Nephron (organoid): ENCODE results near the gene EZR.

Experiments
- H3K27ac Mint-ChIP-seq, 3 experiments: 2 replicates each; pipeline ENCODE4 v1.8.0; 2020; ENCODE audit warnings: mixed read lengths in 3 of 3, mild to moderate bottlenecking in 2 of 3, moderate library complexity in 1 of 3
- H3K27me3 Mint-ChIP-seq: 2 replicates; pipeline ENCODE4 v1.8.0; 2021; ENCODE audit warnings: low read depth, mild to moderate bottlenecking, moderate library complexity, mixed read lengths
- H3K36me3 Mint-ChIP-seq: 2 replicates; pipeline ENCODE4 v1.8.0; 2020; ENCODE audit warnings: low read depth, mixed read lengths
- H3K4me1 Mint-ChIP-seq: 2 replicates; pipeline ENCODE4 v1.8.0; 2020; ENCODE audit warnings: mixed read lengths
- H3K4me3 Mint-ChIP-seq, 3 experiments: 2 replicates each; pipeline ENCODE4 v1.8.0; 2020; ENCODE audit warnings: mild to moderate bottlenecking in 3 of 3, mixed read lengths in 3 of 3, moderate library complexity in 2 of 3
- H3K9me3 Mint-ChIP-seq: 2 replicates; pipeline ENCODE4 v1.8.0; 2020; ENCODE audit warnings: mixed read lengths
- CTCF ChIP-seq, 3 experiments: fragments of 200-600 bp; sonication (generic); IDR thresholded peaks; one replicate each; pipeline ENCODE4 v1.5.0; 2021; ENCODE audit warnings: antibody characterized with exemption in 3 of 3; ENCODE audit not compliant: unreplicated experiment in 3 of 3

The EZR gene

DNA sequence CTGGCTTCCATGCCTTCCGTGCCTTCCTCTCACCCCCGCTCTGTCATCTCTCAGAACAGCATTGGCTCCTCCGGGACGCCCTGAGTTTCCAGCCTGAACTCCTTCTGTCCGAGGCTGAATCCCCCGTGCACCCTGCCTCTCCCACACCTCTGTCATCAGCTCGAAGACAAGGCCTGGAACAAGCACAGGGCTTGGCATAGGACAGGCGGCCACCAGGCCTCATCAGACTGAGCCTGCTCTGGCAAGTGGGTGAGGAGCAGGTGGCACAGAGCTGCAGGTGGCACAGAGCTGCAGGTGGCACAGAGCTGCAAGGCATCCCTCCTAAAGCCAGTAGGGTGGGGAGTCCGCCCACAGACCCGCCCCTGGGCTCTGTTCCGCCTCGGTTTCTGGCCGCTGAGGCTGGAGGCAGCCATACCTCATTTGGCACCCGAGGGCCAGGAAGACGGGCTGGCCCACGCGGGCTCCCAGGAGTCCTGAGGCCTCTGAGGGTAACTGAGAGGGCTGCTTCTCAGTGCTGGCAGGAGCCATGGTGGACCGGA, 60.2 kb downstream of the EZR start:
- no peaks in the 10 kb centered on the region for H3K27me3 Mint-ChIP-seq
- no peak for TF ChIP-seq CTCF (IDR thresholded peaks at IDR 0.05; ENCODE audit: unreplicated experiment in 3 of 3)
- H3K4me3 Mint-ChIP-seq = no peak overlapping the region
- H3K27ac Mint-ChIP-seq = peak overlapping the region in 2 of 3 experiments; percentile 73 to 78
- H3K9me3 Mint-ChIP-seq = no peaks in the 10 kb centered on the region
- peaks cover 5% of the 10 kb centered on the region for H3K36me3 Mint-ChIP-seq
- H3K4me1 Mint-ChIP-seq = peaks cover 53% of the 10 kb centered on the region

GRCh38 chr6:158758451-158758860, 60.7 kb downstream of the EZR start:
- H3K36me3 Mint-ChIP-seq = peaks cover 5% of the 10 kb centered on the region
- H3K27me3 Mint-ChIP-seq = no peaks in the 10 kb centered on the region
- H3K4me3 Mint-ChIP-seq = no peak overlapping the region
- H3K4me1 Mint-ChIP-seq = peaks cover 53% of the 10 kb centered on the region
- no peaks in the 10 kb centered on the region for H3K9me3 Mint-ChIP-seq
- peak overlapping the region in 2 of 3 experiments; percentile 73 to 78 for H3K27ac Mint-ChIP-seq
- TF ChIP-seq CTCF (IDR thresholded peaks at IDR 0.05; ENCODE audit: unreplicated experiment in 3 of 3) = no peak

GRCh38 chr6:158757753-158758090, 61.4 kb downstream of the EZR start:
- Mint-ChIP-seq H3K36me3 (peaks cover 5% of the 10 kb centered on the region), H3K27me3 (no peaks in the 10 kb centered on the region), H3K4me1 (peaks cover 46% of the 10 kb centered on the region), H3K9me3 (no peaks in the 10 kb centered on the region), H3K27ac (peak overlapping the region in 2 of 3 experiments; percentile 31 to 62), H3K4me3 (no peak overlapping the region)
- TF ChIP-seq CTCF (IDR thresholded peaks at IDR 0.05; ENCODE audit: unreplicated experiment in 3 of 3) = no peak

DNA sequence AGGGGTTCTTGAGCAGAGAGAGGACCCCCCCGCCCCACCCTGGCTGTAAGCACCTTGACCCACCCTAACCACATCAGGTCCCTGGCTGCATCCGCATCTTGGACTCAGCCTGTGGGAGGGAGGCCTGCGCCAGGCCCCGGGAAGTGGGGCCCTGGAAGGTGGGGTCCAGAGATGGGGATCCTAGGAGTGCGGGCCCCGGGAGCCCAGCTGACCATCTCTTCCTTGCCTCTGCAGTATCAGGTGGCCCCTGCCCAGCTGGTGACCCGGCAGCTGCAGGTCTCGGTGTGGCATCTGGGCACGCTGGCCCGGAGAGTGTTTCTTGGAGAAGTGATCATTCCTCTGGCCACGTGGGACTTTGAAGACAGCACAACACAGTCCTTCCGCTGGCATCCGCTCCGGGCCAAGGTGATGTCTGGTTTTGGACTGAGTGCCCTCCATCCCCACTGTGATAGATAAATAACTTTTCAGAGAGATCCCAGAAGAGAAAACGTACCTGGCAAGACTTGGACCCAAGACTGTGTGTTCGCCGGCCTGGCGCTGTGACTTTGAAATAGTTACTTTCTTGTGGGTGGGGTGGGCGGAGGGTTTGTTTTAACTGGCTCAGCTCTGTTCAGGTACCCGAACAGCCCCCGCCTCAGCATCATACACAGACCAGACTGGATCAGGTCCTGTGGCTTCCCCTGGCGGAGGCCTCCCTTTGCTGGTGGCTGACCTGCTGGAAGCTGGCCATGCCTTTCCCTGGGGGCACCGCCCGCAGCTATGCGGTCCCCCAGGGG, 62.0 kb downstream of the EZR start:
- Mint-ChIP-seq H3K4me3 (no peak overlapping the region), H3K4me1 (peaks cover 46% of the 10 kb centered on the region), H3K27me3 (no peaks in the 10 kb centered on the region), H3K36me3 (peaks cover 5% of the 10 kb centered on the region), H3K9me3 (no peaks in the 10 kb centered on the region), H3K27ac (peak overlapping the region in 2 of 3 experiments; percentile 31 to 62)
- TF ChIP-seq CTCF (IDR thresholded peaks at IDR 0.05; ENCODE audit: unreplicated experiment in 3 of 3) = no peak

DNA sequence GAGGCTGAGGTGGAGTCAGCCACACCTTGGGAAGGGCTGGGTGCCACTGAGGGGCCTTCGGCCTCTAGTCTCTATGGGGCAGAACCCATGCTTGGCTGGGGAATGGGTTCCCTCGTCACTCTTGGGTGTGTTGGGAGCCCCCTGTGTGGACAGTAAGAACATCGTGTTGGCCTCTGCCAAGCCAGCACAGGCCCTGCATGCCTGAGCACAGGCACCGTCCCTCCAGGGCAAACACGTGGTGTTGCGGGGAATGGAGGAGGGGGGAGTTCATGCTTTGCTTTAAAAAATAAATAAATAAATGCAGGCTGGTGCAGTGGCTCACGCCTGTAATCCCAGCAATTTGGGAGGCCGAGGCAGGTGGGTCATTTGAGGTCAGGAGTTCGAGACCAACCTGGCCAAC, 63.0 kb downstream of the EZR start:
- TF ChIP-seq CTCF (IDR thresholded peaks at IDR 0.05; ENCODE audit: unreplicated experiment in 3 of 3) = no peak
- peaks cover 51% of the 10 kb centered on the region for H3K4me1 Mint-ChIP-seq
- no peaks in the 10 kb centered on the region for H3K9me3 Mint-ChIP-seq
- no peaks in the 10 kb centered on the region for H3K36me3 Mint-ChIP-seq
- peaks cover 3% of the 10 kb centered on the region for H3K27me3 Mint-ChIP-seq
- H3K27ac Mint-ChIP-seq = peak overlapping the region in 1 of 3 experiments; percentile 33
- no peak overlapping the region for H3K4me3 Mint-ChIP-seq

DNA sequence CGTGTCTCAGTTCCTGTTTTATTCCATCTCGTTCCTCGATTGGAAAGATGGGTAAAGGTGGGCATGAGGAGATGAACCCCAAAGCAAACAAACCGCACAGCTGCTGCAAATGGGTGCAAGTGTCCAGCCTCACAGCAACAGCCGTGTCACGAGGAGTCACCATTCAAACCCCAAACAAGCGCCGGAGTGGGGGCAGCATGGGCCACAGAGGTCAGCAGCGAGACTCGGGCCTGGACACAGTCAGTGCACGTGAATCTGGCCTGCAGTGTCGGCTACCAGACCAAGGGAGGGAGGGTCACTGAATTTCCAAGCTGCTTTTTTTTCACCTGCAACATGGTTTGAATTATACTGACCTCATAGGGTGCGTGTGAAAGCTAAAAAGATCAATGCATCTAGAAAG, 63.5 kb downstream of the EZR start:
- peak overlapping the region in 1 of 3 experiments; percentile 33 for H3K27ac Mint-ChIP-seq
- H3K4me3 Mint-ChIP-seq = no peak overlapping the region
- H3K36me3 Mint-ChIP-seq = no peaks in the 10 kb centered on the region
- peaks cover 7% of the 10 kb centered on the region for H3K27me3 Mint-ChIP-seq
- H3K4me1 Mint-ChIP-seq = peaks cover 54% of the 10 kb centered on the region
- no peaks in the 10 kb centered on the region for H3K9me3 Mint-ChIP-seq
- TF ChIP-seq CTCF (IDR thresholded peaks at IDR 0.05; ENCODE audit: unreplicated experiment in 3 of 3) = no peak
